ENCODE data around the gene DGKI. TPM values are rescaled to one million over a fixed set of nuclear protein-coding genes. Genes with fewer than 3 reads are reported as not detected.

DGKI gene
- total RNA-seq, 6 experiments from 2014 or later = 1.2 to 2.2 (median 1.6) TPM

- Mint-ChIP-seq H3K4me1 (ENCODE audit: low read depth) (peaks cover 28% of the 10 kb centered on the region), H3K27ac (no peak overlapping the region), H3K9me3 (no peaks in the 10 kb centered on the region), H3K36me3 (ENCODE audit: low read depth) (peaks cover 5% of the 10 kb centered on the region; the same call in 1 of the 2 replicates), H3K4me3 (no peak overlapping the region), H3K27me3 (ENCODE audit: insufficient read depth) (no peaks in the 10 kb centered on the region; the same call in 1 of the 2 replicates)
- DNase-seq = no peak
- TF ChIP-seq CTCF (IDR thresholded peaks at IDR 0.05) = no peak
These were observed 274.6 kb downstream of the DGKI start for GRCh38 chr7:137572056-137572784.

GRCh38 chr7:137564677-137565076, 282.1 kb downstream of the DGKI start:
- H3K4me3 Mint-ChIP-seq = no peak overlapping the region
- no peaks in the 10 kb centered on the region; the same call in 1 of the 2 replicates for H3K27me3 Mint-ChIP-seq (ENCODE audit: insufficient read depth)
- peaks cover 9% of the 10 kb centered on the region; the same call in 1 of the 2 replicates for H3K36me3 Mint-ChIP-seq (ENCODE audit: low read depth)
- peaks cover 4% of the 10 kb centered on the region; the same call in 1 of the 2 replicates for H3K9me3 Mint-ChIP-seq
- no peak for DNase-seq
- no peaks in the 10 kb centered on the region for H3K4me1 Mint-ChIP-seq (ENCODE audit: low read depth)
- no peak overlapping the region for H3K27ac Mint-ChIP-seq
- TF ChIP-seq CTCF (IDR thresholded peaks at IDR 0.05) = no peak

GRCh38 chr7:137563981-137564380, 282.8 kb downstream of the DGKI start:
- no peak for TF ChIP-seq CTCF (IDR thresholded peaks at IDR 0.05)
- no peak overlapping the region for H3K4me3 Mint-ChIP-seq
- no peaks in the 10 kb centered on the region for H3K4me1 Mint-ChIP-seq (ENCODE audit: low read depth)
- no peak overlapping the region for H3K27ac Mint-ChIP-seq
- H3K27me3 Mint-ChIP-seq (ENCODE audit: insufficient read depth) = no peaks in the 10 kb centered on the region; the same call in 1 of the 2 replicates
- no peak for DNase-seq
- peaks cover 4% of the 10 kb centered on the region; the same call in 1 of the 2 replicates for H3K9me3 Mint-ChIP-seq
- peaks cover 9% of the 10 kb centered on the region; the same call in 1 of the 2 replicates for H3K36me3 Mint-ChIP-seq (ENCODE audit: low read depth)

- DNase-seq = peak; percentile 14
- no peaks in the 10 kb centered on the region for H3K9me3 Mint-ChIP-seq
- peaks cover 2% of the 10 kb centered on the region; the same call in 1 of the 2 replicates for H3K27me3 Mint-ChIP-seq (ENCODE audit: insufficient read depth)
- peaks cover 37% of the 10 kb centered on the region for H3K4me1 Mint-ChIP-seq (ENCODE audit: low read depth)
- no peak overlapping the region for H3K4me3 Mint-ChIP-seq
- peaks cover 10% of the 10 kb centered on the region for H3K36me3 Mint-ChIP-seq (ENCODE audit: low read depth)
- no peak for TF ChIP-seq CTCF (IDR thresholded peaks at IDR 0.05)
- no peak overlapping the region for H3K27ac Mint-ChIP-seq
These were observed 299.3 kb downstream of the DGKI start for GRCh38 chr7:137547485-137547884.

- no peak overlapping the region for H3K4me3 Mint-ChIP-seq
- DNase-seq = peak; percentile 11
- peaks cover 37% of the 10 kb centered on the region for H3K4me1 Mint-ChIP-seq (ENCODE audit: low read depth)
- no peaks in the 10 kb centered on the region for H3K9me3 Mint-ChIP-seq
- peak overlapping the region; percentile 3; the same call in 1 of the 2 replicates for H3K27ac Mint-ChIP-seq
- TF ChIP-seq CTCF (IDR thresholded peaks at IDR 0.05) = no peak
- H3K27me3 Mint-ChIP-seq (ENCODE audit: insufficient read depth) = peaks cover 2% of the 10 kb centered on the region; the same call in 1 of the 2 replicates
- peaks cover 6% of the 10 kb centered on the region for H3K36me3 Mint-ChIP-seq (ENCODE audit: low read depth)
These were observed 300.1 kb downstream of the DGKI start for GRCh38 chr7:137546671-137547070.

All from HFFc6 (cell line).